ENCODE data around the gene TSPOAP1. TPM values are rescaled to one million over a fixed set of nuclear protein-coding genes. Genes with fewer than 3 reads are reported as not detected.

The TSPOAP1 gene
- total RNA-seq, 4 donors from 2014 or later = 0.72 to 1.6 (median 1.0) TPM

DNA sequence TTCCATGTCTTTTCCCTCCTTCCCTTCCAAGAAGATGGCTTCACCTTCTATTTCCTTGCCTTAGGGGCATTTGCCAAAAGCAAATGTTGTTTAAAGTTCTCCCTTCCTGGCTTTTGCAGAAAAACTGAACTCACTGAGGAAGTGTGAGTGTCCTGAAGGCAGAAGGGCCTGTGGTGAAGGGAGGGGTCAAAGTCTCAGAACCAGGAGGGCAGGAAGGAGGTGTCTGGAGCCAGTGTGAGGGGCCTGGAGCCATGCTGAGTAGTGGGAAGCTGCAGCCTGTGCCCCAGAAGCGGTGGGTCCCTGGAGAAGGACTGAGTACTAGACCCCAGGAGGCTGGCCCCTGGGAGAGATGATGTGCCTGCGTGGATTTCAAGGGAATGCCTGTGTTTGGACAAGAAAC is 47.2 kb upstream of the TSPOAP1 start:
- DNase-seq (no peak), ATAC-seq (no peak)
- Histone ChIP-seq H3K27me3 (no peaks in the 10 kb centered on the region), H3K4me3 (no peak overlapping the region), H3K4me1 (no peaks in the 10 kb centered on the region), H3K9me3 (no peaks in the 10 kb centered on the region), H3K27ac (no peak overlapping the region), H3K36me3 (no peaks in the 10 kb centered on the region)
- intact Hi-C loops (cut with DNase I; ENCODE audit: low total_unique reads) (no loop called here), in situ Hi-C loops (cut with MboI; ENCODE audit: low sequenced_read_pairs in 4 of 4) (no loop called here)
- TF ChIP-seq, protein P1, sequence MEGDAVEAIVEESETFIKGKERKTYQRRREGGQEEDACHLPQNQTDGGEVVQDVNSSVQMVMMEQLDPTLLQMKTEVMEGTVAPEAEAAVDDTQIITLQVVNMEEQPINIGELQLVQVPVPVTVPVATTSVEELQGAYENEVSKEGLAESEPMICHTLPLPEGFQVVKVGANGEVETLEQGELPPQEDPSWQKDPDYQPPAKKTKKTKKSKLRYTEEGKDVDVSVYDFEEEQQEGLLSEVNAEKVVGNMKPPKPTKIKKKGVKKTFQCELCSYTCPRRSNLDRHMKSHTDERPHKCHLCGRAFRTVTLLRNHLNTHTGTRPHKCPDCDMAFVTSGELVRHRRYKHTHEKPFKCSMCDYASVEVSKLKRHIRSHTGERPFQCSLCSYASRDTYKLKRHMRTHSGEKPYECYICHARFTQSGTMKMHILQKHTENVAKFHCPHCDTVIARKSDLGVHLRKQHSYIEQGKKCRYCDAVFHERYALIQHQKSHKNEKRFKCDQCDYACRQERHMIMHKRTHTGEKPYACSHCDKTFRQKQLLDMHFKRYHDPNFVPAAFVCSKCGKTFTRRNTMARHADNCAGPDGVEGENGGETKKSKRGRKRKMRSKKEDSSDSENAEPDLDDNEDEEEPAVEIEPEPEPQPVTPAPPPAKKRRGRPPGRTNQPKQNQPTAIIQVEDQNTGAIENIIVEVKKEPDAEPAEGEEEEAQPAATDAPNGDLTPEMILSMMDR (IDR thresholded peaks at IDR 0.05 in 4 of 5, conservative IDR thresholded peaks at IDR 0.05 in 1 of 5) = no peak
- TF ChIP-seq POLR2A (IDR thresholded peaks at IDR 0.05) = no peak

DNA sequence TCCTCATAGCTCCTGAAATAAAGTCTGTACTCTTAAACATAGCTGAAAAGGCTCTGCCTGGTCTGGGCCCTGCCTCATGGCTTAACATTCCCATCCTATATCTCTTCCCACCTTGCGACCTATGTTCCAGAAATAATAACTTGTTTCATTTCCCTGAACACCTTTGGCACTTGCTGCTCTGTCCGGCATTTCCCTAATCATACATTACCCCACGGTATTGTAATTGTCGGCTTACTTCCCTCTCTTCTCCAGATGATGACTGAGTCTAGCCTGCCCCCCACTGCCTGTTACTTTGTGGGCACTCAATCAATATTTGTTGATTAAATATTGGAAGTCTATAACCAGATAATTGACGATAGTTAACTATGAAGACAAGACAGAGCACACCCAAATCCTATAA is 46.7 kb upstream of the TSPOAP1 start:
- ATAC-seq = no peak
- no peaks in the 10 kb centered on the region for H3K36me3 ChIP-seq
- in situ Hi-C loops (cut with MboI; ENCODE audit: low sequenced_read_pairs in 4 of 4) (no loop called here), intact Hi-C loops (cut with DNase I; ENCODE audit: low total_unique reads) (no loop called here)
- H3K27ac ChIP-seq = no peak overlapping the region
- no peak for DNase-seq
- H3K4me1 ChIP-seq = no peaks in the 10 kb centered on the region
- no peaks in the 10 kb centered on the region for H3K9me3 ChIP-seq
- H3K27me3 ChIP-seq = no peaks in the 10 kb centered on the region
- TF ChIP-seq, protein P1 (IDR thresholded peaks at IDR 0.05 in 4 of 5, conservative IDR thresholded peaks at IDR 0.05 in 1 of 5) = no peak
- no peak for TF ChIP-seq POLR2A (IDR thresholded peaks at IDR 0.05)
- no peak overlapping the region for H3K4me3 ChIP-seq

DNA sequence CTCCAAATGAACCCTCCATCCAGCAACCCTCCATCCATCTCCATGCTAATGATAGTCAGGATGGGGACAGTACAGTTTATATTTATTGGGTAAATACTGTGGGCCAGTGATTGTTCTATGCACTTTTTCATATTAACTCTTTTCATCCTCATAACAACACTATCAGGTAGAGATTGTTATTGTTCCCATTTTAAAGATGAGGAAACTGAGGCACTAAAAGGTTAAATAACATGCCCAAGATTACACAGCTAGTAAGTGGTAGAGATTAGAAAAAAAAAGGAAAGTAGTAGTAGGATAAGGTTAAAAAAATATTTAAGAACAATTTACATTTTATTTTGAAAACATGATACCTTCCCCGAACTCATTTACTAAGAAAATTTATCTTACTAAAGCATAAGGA is 45.3 kb upstream of the TSPOAP1 start:
- Histone ChIP-seq H3K36me3 (no peaks in the 10 kb centered on the region), H3K9me3 (no peaks in the 10 kb centered on the region), H3K4me1 (no peaks in the 10 kb centered on the region), H3K4me3 (no peak overlapping the region), H3K27ac (no peak overlapping the region), H3K27me3 (no peaks in the 10 kb centered on the region)
- intact Hi-C loops (cut with DNase I; ENCODE audit: low total_unique reads) = no loop called here
- TF ChIP-seq POLR2A (IDR thresholded peaks at IDR 0.05) = no peak
- no peak for DNase-seq
- ATAC-seq = no peak
- in situ Hi-C loops (cut with MboI; ENCODE audit: low sequenced_read_pairs in 4 of 4) = no loop called here

DNA sequence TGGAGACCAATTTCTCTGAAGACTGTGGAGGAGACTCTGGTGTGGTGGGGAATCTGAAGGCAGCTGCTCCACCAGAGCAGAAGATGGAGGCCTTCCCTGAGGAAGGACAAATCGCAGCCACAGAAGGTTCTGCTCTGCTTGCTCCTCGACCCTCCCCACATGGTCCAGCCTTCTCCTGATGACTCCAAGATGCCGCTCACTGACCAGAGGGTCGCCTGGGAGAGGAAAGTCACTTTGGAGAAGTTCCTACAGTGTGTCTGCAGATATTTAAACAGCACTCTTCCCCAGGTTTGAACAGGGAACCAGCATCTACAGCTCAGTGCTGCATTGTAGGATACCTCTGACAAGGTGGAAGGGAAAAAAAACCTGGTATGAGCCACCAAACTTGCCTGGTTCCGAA is 44.4 kb upstream of the TSPOAP1 start:
- H3K27ac ChIP-seq = no peak overlapping the region
- TF ChIP-seq, protein P1 (IDR thresholded peaks at IDR 0.05 in 4 of 5, conservative IDR thresholded peaks at IDR 0.05 in 1 of 5) = no peak
- TF ChIP-seq POLR2A (IDR thresholded peaks at IDR 0.05) = no peak
- DNase-seq = no peak
- no peak overlapping the region for H3K4me3 ChIP-seq
- in situ Hi-C loops (cut with MboI; ENCODE audit: low sequenced_read_pairs in 4 of 4) = no loop called here
- intact Hi-C loops (cut with DNase I; ENCODE audit: low total_unique reads) = no loop called here
- H3K36me3 ChIP-seq = no peaks in the 10 kb centered on the region
- H3K9me3 ChIP-seq = no peaks in the 10 kb centered on the region
- no peaks in the 10 kb centered on the region for H3K27me3 ChIP-seq
- H3K4me1 ChIP-seq = no peaks in the 10 kb centered on the region
- ATAC-seq = no peak

DNA sequence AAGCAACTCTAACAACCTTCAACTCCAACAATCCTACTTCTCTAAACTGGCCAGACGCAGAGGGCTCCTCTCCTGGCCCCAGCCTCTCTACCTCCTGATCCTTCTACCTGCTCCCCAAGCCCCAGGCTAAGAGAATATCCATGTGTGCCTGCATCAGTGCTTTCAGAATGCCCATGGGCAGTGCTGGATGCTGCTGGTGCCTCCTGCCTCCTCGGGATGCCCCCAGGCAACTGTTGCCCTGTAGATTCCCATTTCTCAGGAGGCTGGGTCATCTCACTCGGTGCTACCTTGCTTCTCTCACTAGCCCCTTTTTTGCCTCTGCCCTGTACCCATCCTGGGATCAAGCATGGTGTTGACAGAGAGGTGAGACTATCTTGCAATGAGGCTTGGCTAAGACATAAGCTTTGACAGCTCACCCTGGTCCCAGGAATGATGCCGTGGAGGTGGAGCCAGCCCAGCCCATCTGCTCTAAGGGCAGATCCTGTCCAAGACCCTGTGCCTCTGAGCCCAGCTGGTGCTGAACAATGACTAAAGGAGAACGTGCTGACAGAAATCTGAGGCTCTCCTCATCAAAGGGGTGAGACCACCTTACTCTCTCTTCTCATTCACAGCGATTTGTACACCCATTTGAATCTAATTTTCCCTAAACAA is 42.8 kb upstream of the TSPOAP1 start:
- H3K4me1 ChIP-seq = no peaks in the 10 kb centered on the region
- no peak for DNase-seq
- H3K9me3 ChIP-seq = no peaks in the 10 kb centered on the region
- no peak overlapping the region for H3K4me3 ChIP-seq
- TF ChIP-seq, protein P1 (IDR thresholded peaks at IDR 0.05 in 4 of 5, conservative IDR thresholded peaks at IDR 0.05 in 1 of 5) = no peak
- TF ChIP-seq POLR2A (IDR thresholded peaks at IDR 0.05) = no peak
- no peak for ATAC-seq
- no peaks in the 10 kb centered on the region for H3K36me3 ChIP-seq
- no peak overlapping the region for H3K27ac ChIP-seq
- in situ Hi-C loops (cut with MboI; ENCODE audit: low sequenced_read_pairs in 4 of 4) (no loop called here), intact Hi-C loops (cut with DNase I; ENCODE audit: low total_unique reads) (no loop called here)
- no peaks in the 10 kb centered on the region for H3K27me3 ChIP-seq

Data from gastrocnemius medialis (tissue), 4 donors.